HepG2 (cell line): Measurements from ENCODE around the gene TENT5A.

ENCODE experiments used
- CBX2 ChIP-seq, 2 experiments: fragments of 200-600 bp in 1 of 2; sonication (generic); formaldehyde crosslinking in 1 of 2; IDR thresholded peaks; 2 replicates each; pipeline versions ENCODE4 v1.7.0 to v1.8.1; 2018 to 2022; ENCODE audit warnings: low read depth in 2 of 2, low read length in 1 of 2, mild to moderate bottlenecking in 1 of 2, missing genetic modification reagents in 1 of 2
- CHCHD3 ChIP-seq: sonication (generic); formaldehyde crosslinking; IDR thresholded peaks from 2 replicates; pipeline ENCODE4 v1.8.0; 2022; ENCODE audit warnings: mild to moderate bottlenecking, missing genetic modification reagents, moderate library complexity
- EZH2 ChIP-seq: conservative IDR thresholded peaks from 2 replicates; pipeline ENCODE4 v1.6.1; 2012; ENCODE audit warnings: mild to moderate bottlenecking, low read depth, low read length, moderate library complexity
- MXI1 ChIP-seq: IDR thresholded peaks from 3 replicates; pipeline ENCODE4 v1.6.1; 2012; ENCODE audit warnings: low read depth, low read length, inconsistent platforms, borderline replicate concordance
- NFE2L2 ChIP-seq: fragments of 150-350 bp; IDR thresholded peaks from 2 replicates; pipeline ENCODE4 v1.6.1; 2014; ENCODE audit warnings: low read length
- POLR2AphosphoS2 ChIP-seq: IDR thresholded peaks from 2 replicates; pipeline ENCODE4 v1.6.1; 2011; ENCODE audit warnings: low read depth, low read length, improper control_type of control experiment
- RFX5 ChIP-seq: IDR thresholded peaks from 2 replicates; pipeline ENCODE4 v1.6.1; 2011; ENCODE audit warnings: low read depth, low read length, improper control_type of control experiment
- SMC3 ChIP-seq: IDR thresholded peaks from 2 replicates; pipeline ENCODE4 v1.6.1; 2011; ENCODE audit warnings: low read length, improper control_type of control experiment
- ZNF263 ChIP-seq: sonication (generic); formaldehyde crosslinking; IDR thresholded peaks from 2 replicates; pipeline ENCODE4 v1.4.0; 2020; ENCODE audit warnings: missing genetic modification reagents
- ZNF558 ChIP-seq: sonication (generic); formaldehyde crosslinking; IDR thresholded peaks from 2 replicates; pipeline ENCODE4 v1.9.0; 2022; ENCODE audit warnings: mild to moderate bottlenecking, missing genetic modification reagents, borderline replicate concordance
- ZNF747 ChIP-seq: sonication (generic); formaldehyde crosslinking; IDR thresholded peaks from 2 replicates; pipeline ENCODE4 v1.8.1; 2023; ENCODE audit warnings: missing genetic modification reagents, mild to moderate bottlenecking, borderline replicate concordance
- ZSCAN29 ChIP-seq: sonication (generic); formaldehyde crosslinking; conservative IDR thresholded peaks from 2 replicates; pipeline ENCODE4 v1.4.0; 2020; ENCODE audit warnings: mild to moderate bottlenecking, missing genetic modification reagents
- TF ChIP-seq, protein P1 (sequence below): sonication (generic); formaldehyde crosslinking; IDR thresholded peaks from 2 replicates; pipeline ENCODE4 v1.5.0; 2020; ENCODE audit warnings: mild to moderate bottlenecking, missing genetic modification reagents, moderate library complexity

DNA sequence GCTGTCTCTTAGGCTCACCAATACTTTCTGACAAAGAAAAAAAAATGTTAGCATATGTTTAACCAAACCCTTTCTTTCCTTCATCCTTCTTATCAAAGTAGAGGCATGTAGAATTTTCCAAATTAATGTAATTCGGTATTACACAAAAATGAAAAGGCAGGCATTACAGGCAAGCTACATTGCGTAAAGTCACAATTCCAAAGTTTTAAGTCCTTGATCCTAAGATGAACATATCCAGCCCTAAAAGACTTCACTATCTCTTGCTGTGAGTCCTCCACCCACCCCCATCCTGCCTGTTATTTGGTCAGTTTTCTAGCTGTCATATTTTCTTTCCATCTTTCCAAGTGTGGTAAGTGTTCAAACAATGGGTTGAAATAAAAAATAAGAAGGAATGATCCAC lies 12.1 kb upstream of the TENT5A start:
- TF ChIP-seq SMC3 = no peak
- TF ChIP-seq CHCHD3 = no peak
- TF ChIP-seq EZH2 = no peak
- no peak for TF ChIP-seq RFX5
- no peak for TF ChIP-seq ZSCAN29 (CRISPR knock-in tag)
- TF ChIP-seq CBX2 (IDR thresholded peaks at IDR 0.05; ENCODE audit: low read depth, low read length) = no peak
- TF ChIP-seq CBX2 (CRISPR knock-in tag; IDR thresholded peaks at IDR 0.05; ENCODE audit: low read depth) = no peak
- TF ChIP-seq, protein P1, sequence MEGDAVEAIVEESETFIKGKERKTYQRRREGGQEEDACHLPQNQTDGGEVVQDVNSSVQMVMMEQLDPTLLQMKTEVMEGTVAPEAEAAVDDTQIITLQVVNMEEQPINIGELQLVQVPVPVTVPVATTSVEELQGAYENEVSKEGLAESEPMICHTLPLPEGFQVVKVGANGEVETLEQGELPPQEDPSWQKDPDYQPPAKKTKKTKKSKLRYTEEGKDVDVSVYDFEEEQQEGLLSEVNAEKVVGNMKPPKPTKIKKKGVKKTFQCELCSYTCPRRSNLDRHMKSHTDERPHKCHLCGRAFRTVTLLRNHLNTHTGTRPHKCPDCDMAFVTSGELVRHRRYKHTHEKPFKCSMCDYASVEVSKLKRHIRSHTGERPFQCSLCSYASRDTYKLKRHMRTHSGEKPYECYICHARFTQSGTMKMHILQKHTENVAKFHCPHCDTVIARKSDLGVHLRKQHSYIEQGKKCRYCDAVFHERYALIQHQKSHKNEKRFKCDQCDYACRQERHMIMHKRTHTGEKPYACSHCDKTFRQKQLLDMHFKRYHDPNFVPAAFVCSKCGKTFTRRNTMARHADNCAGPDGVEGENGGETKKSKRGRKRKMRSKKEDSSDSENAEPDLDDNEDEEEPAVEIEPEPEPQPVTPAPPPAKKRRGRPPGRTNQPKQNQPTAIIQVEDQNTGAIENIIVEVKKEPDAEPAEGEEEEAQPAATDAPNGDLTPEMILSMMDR (CRISPR knock-in tag) = no peak
- no peak for TF ChIP-seq NFE2L2
- TF ChIP-seq POLR2AphosphoS2 = no peak
- TF ChIP-seq ZNF558 (CRISPR knock-in tag) = no peak
- TF ChIP-seq MXI1 = no peak
- TF ChIP-seq ZNF747 (CRISPR knock-in tag) = no peak
- TF ChIP-seq ZNF263 (CRISPR knock-in tag) = no peak
